SU-DHL-6 (cell line): ENCODE measurements around the gene PDE4D.

Experiments
- CTCF ChIP-seq: fragments of 200-600 bp; sonication (generic); IDR thresholded peaks from one replicate; pipeline ENCODE4 v1.5.1; 2017; ENCODE audit warnings: antibody characterized with exemption, mild to moderate bottlenecking, low read length, moderate library complexity; ENCODE audit not compliant: insufficient read depth, poor library complexity, severe bottlenecking
- EZH2phosphoT487 ChIP-seq: fragments of 200-600 bp; sonication (generic), shearing (Covaris generic); conservative IDR thresholded peaks from 2 replicates; pipeline ENCODE4 v1.6.1; 2018; ENCODE audit warnings: mild to moderate bottlenecking, antibody characterized with exemption, low read length, moderate library complexity, mixed read lengths

- TF ChIP-seq CTCF (no peak), EZH2phosphoT487 (no peak)
Measured at GRCh38 chr5:59536875-59537274, 356.7 kb downstream of the PDE4D start.
